ENCODE results near the gene SLC25A25.

SLC25A25 gene

GRCh38 chr9:128097543-128098296 is 29.7 kb downstream of the SLC25A25 start:
- no peak overlapping the region for H3K4me3 ChIP-seq (ENCODE audit: low read depth, low read length)
- no peak for TF ChIP-seq CTCF (IDR thresholded peaks at IDR 0.05; ENCODE audit: insufficient read depth, low read depth, low read length, missing control alignments)
- DNase-seq (ENCODE audit: low read depth) = no peak

GRCh38 chr9:128098297-128099230 is 30.5 kb downstream of the SLC25A25 start:
- no peak for TF ChIP-seq CTCF (IDR thresholded peaks at IDR 0.05; ENCODE audit: insufficient read depth, low read depth, low read length, missing control alignments)
- no peak for DNase-seq (ENCODE audit: low read depth)
- no peak overlapping the region for H3K4me3 ChIP-seq (ENCODE audit: low read depth, low read length)

- TF ChIP-seq CTCF (IDR thresholded peaks at IDR 0.05; ENCODE audit: insufficient read depth, low read depth, low read length, missing control alignments) = no peak
- DNase-seq (ENCODE audit: low read depth) = no peak
- H3K4me3 ChIP-seq (ENCODE audit: low read depth, low read length) = no peak overlapping the region
Measured at GRCh38 chr9:128099231-128099931, 31.3 kb downstream of the SLC25A25 start.

- no peak for DNase-seq (ENCODE audit: low read depth)
- no peak overlapping the region for H3K4me3 ChIP-seq (ENCODE audit: low read depth, low read length)
- no peak for TF ChIP-seq CTCF (IDR thresholded peaks at IDR 0.05; ENCODE audit: insufficient read depth, low read depth, low read length, missing control alignments)
Measured at GRCh38 chr9:128099932-128100491, 32.0 kb downstream of the SLC25A25 start.

DNA sequence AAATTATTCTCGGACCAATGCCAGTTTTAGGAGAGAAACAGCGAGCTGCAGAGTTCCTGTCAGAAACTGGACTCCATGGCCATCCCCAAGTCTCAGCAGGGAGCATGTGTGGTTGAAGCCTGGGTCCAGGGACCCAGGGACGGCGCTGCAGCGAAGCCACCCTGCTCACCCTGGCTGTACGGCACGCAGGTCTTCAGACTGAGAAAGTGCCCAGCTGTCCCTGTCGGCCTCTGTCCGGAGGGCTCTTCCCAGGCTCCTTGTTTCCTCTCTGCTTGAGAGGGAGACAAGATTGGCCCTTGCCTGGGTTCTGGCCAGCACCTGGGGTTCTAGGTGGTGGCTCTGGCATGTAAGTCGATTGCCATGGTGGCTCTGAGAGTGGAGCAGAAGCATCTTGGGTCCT is 32.5 kb downstream of the SLC25A25 start:
- no peak for TF ChIP-seq CTCF (IDR thresholded peaks at IDR 0.05; ENCODE audit: insufficient read depth, low read depth, low read length, missing control alignments)
- DNase-seq (ENCODE audit: low read depth) = no peak
- H3K4me3 ChIP-seq (ENCODE audit: low read depth, low read length) = no peak overlapping the region

GRCh38 chr9:128101231-128101661 is 33.2 kb downstream of the SLC25A25 start:
- TF ChIP-seq CTCF (IDR thresholded peaks at IDR 0.05; ENCODE audit: insufficient read depth, low read depth, low read length, missing control alignments) = no peak
- DNase-seq (ENCODE audit: low read depth) = no peak
- no peak overlapping the region for H3K4me3 ChIP-seq (ENCODE audit: low read depth, low read length)

Measured in GM12865 (cell line).